ENCODE measurements around the gene F2. TPM values are rescaled to one million over a fixed set of nuclear protein-coding genes. Genes with fewer than 3 reads are reported as not detected.

Gene F2
- total and polyA plus RNA-seq, 2 of the 13 experiments (the other 11 are each of a cell fraction or from before 2014, with no cell fraction given) = 330 to 801 TPM

DNA sequence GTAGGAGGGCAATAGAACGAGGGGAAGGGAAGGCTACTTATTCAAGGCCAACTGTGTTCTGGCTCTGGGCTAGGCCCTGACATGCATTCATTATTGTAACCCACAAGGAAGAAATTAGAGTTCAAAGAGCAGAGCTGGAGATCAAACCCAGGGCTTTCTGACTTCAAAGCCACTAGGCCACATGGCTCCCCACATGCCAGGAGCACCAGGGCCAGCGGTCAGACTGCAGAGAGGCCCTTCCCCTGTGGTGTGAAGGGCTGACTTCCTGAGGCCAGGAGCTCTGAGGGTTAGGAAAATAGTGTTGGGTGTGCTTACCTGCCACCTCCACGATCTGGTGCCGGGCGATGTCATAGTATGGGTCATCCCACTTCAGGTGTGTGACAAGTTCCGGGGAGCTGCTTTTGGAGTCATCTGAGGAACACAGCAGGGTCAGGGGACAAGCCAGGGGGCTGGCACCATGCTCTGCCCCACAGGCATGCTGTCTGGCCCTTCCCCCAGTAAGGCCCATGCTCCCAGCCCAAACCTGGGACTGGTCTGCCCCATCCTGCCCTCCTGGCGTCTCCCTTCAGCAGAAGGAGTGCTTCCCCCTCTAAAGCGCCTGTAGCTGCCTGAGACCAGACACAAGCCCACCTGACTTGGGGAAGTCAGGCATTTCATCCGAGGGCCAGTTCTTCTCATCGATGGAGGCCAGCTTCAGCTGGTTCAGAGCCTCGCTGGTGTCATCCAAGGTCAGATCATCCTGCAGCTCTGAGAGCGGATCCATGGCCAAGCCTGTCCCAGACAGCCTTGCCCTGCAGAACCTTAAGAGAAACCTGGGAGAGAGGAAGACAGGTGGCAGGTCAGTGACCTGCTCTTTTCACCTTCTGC is 23.4 kb upstream of the F2 start (continued):
- TF ChIP-seq ZMYM3 (CRISPR knock-in tag; IDR thresholded peaks at IDR 0.05) (no peak; the same call in 1 of the 2 replicates), MYC (CRISPR knock-in tag; IDR thresholded peaks at IDR 0.05; ENCODE audit: borderline replicate concordance) (peak; percentile 83), ZNF772 (CRISPR knock-in tag; IDR thresholded peaks at IDR 0.05) (0 out of 2 replicates have a peak, but pooled peaks have one; percentile 65), ZEB1 (IDR thresholded peaks at IDR 0.05; ENCODE audit: insufficient replicate concordance, low read depth) (peak; percentile 39), RAD51 (IDR thresholded peaks at IDR 0.05; ENCODE audit: borderline replicate concordance) (no peak), ZBTB3 (CRISPR knock-in tag; IDR thresholded peaks at IDR 0.05; ENCODE audit: borderline replicate concordance, low read depth) (no peak), ZNF790 (CRISPR knock-in tag; IDR thresholded peaks at IDR 0.05; ENCODE audit: borderline replicate concordance) (no peak), NR1H2 (CRISPR knock-in tag; IDR thresholded peaks at IDR 0.05; ENCODE audit: borderline replicate concordance, low read depth) (no peak), NAIF1 (CRISPR knock-in tag; IDR thresholded peaks at IDR 0.05; ENCODE audit: borderline replicate concordance) (no peak), WIZ (CRISPR knock-in tag; IDR thresholded peaks at IDR 0.05) (no peak), RORA (CRISPR knock-in tag; IDR thresholded peaks at IDR 0.05) (no peak), EHMT2 (IDR thresholded peaks at IDR 0.05; ENCODE audit: borderline replicate concordance, low read depth, low read length) (no peak), HNRNPK (IDR thresholded peaks at IDR 0.05; ENCODE audit: low read depth, low read length, poor library complexity, severe bottlenecking) (no peak), ZNF839 (CRISPR knock-in tag; IDR thresholded peaks at IDR 0.05; ENCODE audit: borderline replicate concordance) (no peak), TBL1XR1 (IDR thresholded peaks at IDR 0.05; ENCODE audit: borderline replicate concordance, low read length, partially characterized antibody) (no peak), RELA (CRISPR knock-in tag; IDR thresholded peaks at IDR 0.05) (no peak), TCF12 (IDR thresholded peaks at IDR 0.05) (no peak), TCF12 (CRISPR knock-in tag; IDR thresholded peaks at IDR 0.05) (no peak), ZNF33B (CRISPR knock-in tag; IDR thresholded peaks at IDR 0.05) (no peak)
- TF ChIP-seq, protein P1, sequence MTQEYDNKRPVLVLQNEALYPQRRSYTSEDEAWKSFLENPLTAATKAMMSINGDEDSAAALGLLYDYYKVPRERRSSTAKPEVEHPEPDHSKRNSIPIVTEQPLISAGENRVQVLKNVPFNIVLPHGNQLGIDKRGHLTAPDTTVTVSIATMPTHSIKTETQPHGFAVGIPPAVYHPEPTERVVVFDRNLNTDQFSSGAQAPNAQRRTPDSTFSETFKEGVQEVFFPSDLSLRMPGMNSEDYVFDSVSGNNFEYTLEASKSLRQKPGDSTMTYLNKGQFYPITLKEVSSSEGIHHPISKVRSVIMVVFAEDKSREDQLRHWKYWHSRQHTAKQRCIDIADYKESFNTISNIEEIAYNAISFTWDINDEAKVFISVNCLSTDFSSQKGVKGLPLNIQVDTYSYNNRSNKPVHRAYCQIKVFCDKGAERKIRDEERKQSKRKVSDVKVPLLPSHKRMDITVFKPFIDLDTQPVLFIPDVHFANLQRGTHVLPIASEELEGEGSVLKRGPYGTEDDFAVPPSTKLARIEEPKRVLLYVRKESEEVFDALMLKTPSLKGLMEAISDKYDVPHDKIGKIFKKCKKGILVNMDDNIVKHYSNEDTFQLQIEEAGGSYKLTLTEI (CRISPR knock-in tag; conservative IDR thresholded peaks at IDR 0.05) = no peak
- TF ChIP-seq, protein P2, sequence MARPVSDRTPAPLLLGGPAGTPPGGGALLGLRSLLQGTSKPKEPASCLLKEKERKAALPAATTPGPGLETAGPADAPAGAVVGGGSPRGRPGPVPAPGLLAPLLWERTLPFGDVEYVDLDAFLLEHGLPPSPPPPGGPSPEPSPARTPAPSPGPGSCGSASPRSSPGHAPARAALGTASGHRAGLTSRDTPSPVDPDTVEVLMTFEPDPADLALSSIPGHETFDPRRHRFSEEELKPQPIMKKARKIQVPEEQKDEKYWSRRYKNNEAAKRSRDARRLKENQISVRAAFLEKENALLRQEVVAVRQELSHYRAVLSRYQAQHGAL (CRISPR knock-in tag; IDR thresholded peaks at IDR 0.05; ENCODE audit: not compliant biosample characterization) = no peak
- TF ChIP-seq, protein P3, sequence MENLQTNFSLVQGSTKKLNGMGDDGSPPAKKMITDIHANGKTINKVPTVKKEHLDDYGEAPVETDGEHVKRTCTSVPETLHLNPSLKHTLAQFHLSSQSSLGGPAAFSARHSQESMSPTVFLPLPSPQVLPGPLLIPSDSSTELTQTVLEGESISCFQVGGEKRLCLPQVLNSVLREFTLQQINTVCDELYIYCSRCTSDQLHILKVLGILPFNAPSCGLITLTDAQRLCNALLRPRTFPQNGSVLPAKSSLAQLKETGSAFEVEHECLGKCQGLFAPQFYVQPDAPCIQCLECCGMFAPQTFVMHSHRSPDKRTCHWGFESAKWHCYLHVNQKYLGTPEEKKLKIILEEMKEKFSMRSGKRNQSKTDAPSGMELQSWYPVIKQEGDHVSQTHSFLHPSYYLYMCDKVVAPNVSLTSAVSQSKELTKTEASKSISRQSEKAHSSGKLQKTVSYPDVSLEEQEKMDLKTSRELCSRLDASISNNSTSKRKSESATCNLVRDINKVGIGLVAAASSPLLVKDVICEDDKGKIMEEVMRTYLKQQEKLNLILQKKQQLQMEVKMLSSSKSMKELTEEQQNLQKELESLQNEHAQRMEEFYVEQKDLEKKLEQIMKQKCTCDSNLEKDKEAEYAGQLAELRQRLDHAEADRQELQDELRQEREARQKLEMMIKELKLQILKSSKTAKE (CRISPR knock-in tag; IDR thresholded peaks at IDR 0.05; ENCODE audit: borderline replicate concordance) = peak; percentile 55; the same call in 1 of the 2 replicates
- TF ChIP-seq, protein P4, sequence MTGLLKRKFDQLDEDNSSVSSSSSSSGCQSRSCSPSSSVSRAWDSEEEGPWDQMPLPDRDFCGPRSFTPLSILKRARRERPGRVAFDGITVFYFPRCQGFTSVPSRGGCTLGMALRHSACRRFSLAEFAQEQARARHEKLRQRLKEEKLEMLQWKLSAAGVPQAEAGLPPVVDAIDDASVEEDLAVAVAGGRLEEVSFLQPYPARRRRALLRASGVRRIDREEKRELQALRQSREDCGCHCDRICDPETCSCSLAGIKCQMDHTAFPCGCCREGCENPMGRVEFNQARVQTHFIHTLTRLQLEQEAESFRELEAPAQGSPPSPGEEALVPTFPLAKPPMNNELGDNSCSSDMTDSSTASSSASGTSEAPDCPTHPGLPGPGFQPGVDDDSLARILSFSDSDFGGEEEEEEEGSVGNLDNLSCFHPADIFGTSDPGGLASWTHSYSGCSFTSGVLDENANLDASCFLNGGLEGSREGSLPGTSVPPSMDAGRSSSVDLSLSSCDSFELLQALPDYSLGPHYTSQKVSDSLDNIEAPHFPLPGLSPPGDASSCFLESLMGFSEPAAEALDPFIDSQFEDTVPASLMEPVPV (CRISPR knock-in tag; IDR thresholded peaks at IDR 0.05) = no peak
